Ovary (tissue), 3 donors: ENCODE data around the gene EFNA5.

ENCODE experiments used
- CTCF ChIP-seq, 3 donors: fragments of 450-650 bp in 2 of 3; fragments of 200-600 bp in 1 of 3; IDR thresholded peaks; one replicate each; pipeline versions ENCODE4 v1.5.1 to v1.8.0; 2016 to 2022; ENCODE audit warnings: antibody characterized with exemption in 3 of 3, mild to moderate bottlenecking in 1 of 3
- EP300 ChIP-seq: sonication (generic); formaldehyde crosslinking; IDR thresholded peaks from one replicate; pipeline ENCODE4 v1.6.1; 2017; ENCODE audit warnings: antibody characterized with exemption
- POLR2A ChIP-seq: fragments of 450-650 bp; IDR thresholded peaks from one replicate; pipeline ENCODE4 v1.6.1; 2017; ENCODE audit warnings: antibody characterized with exemption, mild to moderate bottlenecking, moderate library complexity
- donor health status: DM: no; HTN: no; CAD: no.

GRCh38 chr5:107630184-107630583 lies 40.6 kb downstream of the EFNA5 start:
- TF ChIP-seq CTCF (IDR thresholded peaks at IDR 0.05) (no peak), POLR2A (no peak), EP300 (no peak)
